ENCODE measurements around the gene DUSP8.
"Not testable (repeated sequence)": the region's sequence is repeated elsewhere in the genome, so short reads cannot be mapped to it uniquely, and the experiment has no call there.

The DUSP8 gene

DNA sequence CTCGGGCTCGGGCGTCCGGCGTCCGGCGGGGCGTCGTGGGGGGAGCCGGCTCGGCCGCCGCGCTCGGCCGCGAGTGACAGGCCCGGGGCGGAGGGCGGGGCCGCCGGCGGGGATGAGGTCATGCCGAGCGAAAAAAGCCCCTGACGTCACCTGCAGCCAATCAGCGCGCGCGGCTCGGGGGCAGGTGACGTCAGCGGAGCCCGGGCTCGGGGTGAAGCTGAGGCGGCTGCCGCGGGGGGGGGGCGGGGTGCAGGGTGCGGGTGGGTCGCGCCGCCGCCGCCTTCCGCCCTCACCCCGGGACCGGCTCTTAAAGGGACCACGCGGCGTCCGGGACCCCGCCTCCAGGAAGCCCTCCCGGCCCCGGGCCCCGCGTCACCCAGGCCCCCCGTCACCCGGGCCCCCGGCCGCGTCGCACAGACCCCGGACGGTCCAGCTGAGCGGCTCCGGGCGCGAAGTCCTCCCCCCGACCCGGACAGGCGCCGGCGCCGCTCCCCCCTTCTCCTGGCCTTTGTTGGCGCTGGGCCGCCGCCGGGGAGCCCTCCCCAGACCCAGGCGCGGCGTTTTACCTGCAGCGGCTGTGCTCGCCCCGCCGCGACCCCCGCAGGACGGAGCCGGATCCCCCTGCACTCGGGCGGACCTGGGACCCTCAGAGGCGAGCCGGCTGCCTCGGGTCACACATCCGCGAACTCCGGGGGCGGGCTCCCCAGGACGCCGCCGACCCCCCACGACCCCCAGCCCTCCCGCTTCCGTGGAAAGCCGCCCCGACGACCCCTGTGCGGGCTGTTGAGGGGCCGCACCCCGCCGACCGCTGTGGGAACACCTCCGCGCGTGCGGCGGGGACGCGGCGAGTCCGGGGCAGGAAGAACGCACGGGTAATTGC lies at the start of gene DUSP8:
DUSP8 (minus strand) TSS at position 75 of the 880 bp plus-strand sequence. CDS start 6,445 bp downstream, outside the sequence.
- DNase-seq (ENCODE audit: low read depth, low spot score) = peak; percentile 81

- DNase-seq (ENCODE audit: low read depth, low spot score) = no peak
Observed at GRCh38 chr11:1619449-1619848, 47.4 kb upstream of the DUSP8 start.

DNA sequence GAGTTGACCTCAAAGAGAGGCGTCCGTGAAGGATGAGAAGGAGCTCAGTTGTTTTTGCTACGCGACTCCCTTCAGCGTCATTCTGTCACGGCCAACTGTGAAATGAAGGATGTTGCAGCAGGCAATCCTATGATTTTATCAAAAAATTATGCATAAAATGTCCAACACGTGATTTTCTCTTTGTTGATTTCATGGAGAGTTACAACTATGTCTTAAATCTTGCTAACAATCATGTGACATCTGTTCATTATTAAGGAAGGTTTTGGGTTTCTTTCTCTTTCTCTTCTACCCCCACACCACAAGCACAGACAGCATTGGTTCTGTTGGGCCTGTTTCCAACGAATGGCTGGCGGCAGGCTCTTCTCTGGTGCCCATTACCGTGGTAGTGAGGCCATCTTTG lies 46.2 kb upstream of the DUSP8 start:
- no peak for DNase-seq (ENCODE audit: low read depth, low spot score)

DNA sequence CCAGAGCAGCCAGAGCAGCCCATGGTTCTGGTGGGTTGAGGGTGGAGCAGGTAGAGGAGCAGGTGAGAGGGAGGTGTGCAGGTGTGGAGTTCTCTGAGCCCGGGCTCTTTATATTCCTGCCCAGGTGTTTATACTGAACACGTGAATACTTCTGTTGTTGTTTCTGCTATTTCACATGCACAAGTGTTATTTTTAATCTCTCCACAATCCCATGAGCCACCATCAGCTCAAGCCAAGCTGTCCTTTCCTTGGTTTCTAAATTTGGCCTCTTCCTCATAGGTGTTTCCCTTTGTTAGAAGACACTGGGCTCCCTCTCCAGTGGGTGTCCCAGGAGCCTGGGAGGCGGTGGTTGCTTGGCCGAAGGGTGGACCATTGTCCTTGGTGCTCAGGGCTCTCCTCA lies 36.3 kb upstream of the DUSP8 start, which contains the start of gene KRTAP5-3:
KRTAP5-3 (minus strand) TSS at position 101 of the 400 bp plus-strand sequence; CDS start at position 23, 78 bp downstream.
- no peak for DNase-seq (ENCODE audit: low read depth, low spot score)

GRCh38 chr11:1607901-1608300 lies 35.8 kb upstream of the DUSP8 start:
- DNase-seq (ENCODE audit: low read depth, low spot score) = not testable (repeated sequence)

- not testable (repeated sequence) for DNase-seq (ENCODE audit: low read depth, low spot score)
Observed at GRCh38 chr11:1607156-1607845, 35.2 kb upstream of the DUSP8 start.

- not testable (repeated sequence) for DNase-seq (ENCODE audit: low read depth, low spot score)
Observed at GRCh38 chr11:1605923-1606322, 33.9 kb upstream of the DUSP8 start.

DNA sequence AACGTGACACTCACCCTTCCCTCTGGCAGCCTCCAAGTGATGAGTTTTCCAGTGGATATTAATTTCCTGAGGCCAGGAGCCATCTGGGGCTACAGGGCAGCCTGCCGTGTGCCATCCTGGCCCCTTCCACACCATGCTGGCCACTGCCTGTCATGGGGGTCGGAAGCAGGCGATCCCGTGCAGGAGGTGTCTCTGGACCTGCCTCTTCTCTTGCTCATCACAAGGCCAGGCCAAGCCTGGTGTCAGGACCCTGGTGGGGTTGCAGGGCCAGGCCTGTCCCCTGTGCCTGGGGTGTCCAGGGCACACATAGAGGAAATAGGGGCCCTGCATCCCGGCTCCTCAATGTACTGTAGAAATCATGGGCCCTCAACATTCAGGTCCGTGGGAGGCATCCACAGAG lies 32.6 kb upstream of the DUSP8 start:
- DNase-seq (ENCODE audit: low read depth, low spot score) = no peak

GRCh38 chr11:1604181-1604580 lies 32.1 kb upstream of the DUSP8 start:
- DNase-seq (ENCODE audit: low read depth, low spot score) = no peak

DNA sequence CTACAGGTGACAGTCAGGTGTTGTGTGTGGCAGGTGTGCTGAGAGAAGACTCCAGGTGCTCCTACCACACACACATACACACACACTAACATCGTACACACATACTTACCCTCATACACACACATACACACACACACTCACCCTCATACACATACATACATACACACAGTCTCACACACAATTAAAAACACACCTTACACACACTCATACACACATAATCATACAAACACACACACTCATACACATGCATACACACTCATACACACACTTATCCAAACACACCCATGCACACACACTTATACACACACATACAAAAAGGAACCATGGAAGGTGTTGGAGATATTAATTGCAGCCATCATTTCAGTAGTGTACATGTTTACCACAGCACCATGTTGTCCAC lies 31.6 kb upstream of the DUSP8 start:
- DNase-seq (ENCODE audit: low read depth, low spot score) = no peak

DNA sequence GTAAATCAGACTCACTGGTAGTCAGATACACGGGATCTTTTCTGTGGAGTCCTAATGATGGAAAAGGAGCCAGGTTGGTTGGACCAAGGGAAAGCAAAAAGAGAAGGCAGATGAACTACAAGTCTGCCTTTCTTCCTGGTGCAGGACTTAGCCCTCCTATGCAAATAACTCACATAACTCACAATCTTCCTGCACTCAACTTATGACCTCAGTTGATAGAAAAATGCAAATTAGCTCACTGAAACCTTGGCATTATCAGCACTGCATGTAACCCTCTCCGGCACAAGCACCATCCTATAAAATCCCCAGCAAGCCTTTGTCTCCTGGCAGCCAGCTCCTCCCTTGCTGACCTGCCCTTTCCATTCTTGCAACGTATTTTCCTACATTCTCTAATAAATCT lies 29.6 kb upstream of the DUSP8 start:
- DNase-seq (ENCODE audit: low read depth, low spot score) = not testable (repeated sequence)

GRCh38 chr11:1600626-1601025 lies 28.6 kb upstream of the DUSP8 start:
- no peak for DNase-seq (ENCODE audit: low read depth, low spot score)

DNA sequence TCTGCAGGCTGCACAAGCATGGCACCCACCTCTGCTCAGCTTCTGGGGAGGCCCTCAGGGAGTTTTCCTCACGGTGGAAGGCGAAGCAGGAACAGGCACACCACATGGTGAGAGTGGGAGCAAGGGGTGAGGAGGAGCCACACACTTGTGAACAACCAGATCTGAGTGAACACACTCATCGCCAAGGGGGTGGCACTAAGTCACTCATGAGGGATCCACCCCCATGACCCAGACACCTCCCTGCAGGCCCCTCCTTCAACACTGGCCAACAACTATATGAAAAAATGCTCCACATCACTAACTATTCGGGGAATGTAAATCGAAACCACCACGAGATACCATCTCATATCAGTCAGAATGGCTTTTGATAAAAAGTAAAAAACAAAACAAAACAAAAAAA lies 26.7 kb upstream of the DUSP8 start:
- DNase-seq (ENCODE audit: low read depth, low spot score) = no peak

- not testable (repeated sequence) for DNase-seq (ENCODE audit: low read depth, low spot score)
Observed at GRCh38 chr11:1598406-1598805, 26.3 kb upstream of the DUSP8 start.

GRCh38 chr11:1597994-1598380 lies 25.9 kb upstream of the DUSP8 start, which contains the start of gene KRTAP5-2:
Gene KRTAP5-2 (minus strand): TSS chr11:1598294. CDS start chr11:1598250, 44 bp downstream.
- DNase-seq (ENCODE audit: low read depth, low spot score) = no peak

GRCh38 chr11:1597331-1597993 lies 25.4 kb upstream of the DUSP8 start:
- DNase-seq (ENCODE audit: low read depth, low spot score) = no peak

GRCh38 chr11:1596576-1597121 lies 24.6 kb upstream of the DUSP8 start:
- DNase-seq (ENCODE audit: low read depth, low spot score) = not testable (repeated sequence)

DNA sequence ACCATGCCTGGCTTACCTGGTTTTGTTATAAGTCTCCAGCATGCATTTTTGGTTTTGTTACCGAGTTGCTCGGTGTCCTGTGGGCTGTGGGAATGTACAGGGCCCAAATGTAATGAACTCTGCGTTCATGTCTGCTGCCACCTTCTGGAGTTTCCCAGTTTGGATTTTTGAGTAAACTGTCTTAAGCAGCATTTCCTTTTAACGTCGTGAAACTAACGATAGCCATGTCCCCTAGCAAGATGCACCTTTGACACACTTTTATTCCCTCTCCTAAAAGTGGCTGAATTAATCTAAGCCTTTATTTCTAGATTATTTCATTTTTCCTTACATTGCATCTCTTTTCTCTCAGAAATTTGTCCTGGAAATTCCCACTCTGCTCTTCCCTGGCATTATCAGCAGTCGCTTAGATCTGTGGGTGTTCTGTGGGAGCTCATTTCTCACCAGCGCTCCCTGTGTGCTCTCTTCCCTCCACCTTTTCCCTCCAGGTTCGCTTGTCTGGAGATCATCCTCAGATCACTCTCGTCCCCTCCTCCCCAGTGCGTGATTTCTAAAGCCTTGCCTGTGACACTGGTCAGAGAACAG lies 24.0 kb upstream of the DUSP8 start:
- not testable (repeated sequence) for DNase-seq (ENCODE audit: low read depth, low spot score)

DNA sequence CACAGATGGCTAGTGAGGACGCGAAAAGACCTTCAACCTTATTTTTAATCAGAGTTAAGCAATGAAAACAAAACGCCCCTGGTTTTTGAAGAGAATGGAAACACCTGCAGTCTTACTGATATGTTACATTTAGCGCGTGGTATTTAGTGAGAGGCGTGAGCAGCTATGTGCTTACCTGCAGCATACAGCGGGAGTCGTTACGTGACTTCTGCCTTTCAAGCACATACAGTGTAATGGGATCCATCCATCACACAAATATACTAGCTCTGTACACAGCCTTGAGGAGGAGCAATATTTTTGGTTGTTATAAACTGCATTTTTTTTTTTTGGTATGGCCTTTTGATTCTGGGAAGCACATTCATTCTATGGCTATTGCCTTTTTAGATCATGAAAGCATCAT lies 20.6 kb upstream of the DUSP8 start:
- no peak for DNase-seq (ENCODE audit: low read depth, low spot score)

- no peak for DNase-seq (ENCODE audit: low read depth, low spot score)
Observed at GRCh38 chr11:1589996-1590395, 17.9 kb upstream of the DUSP8 start.
